ENCODE data around the gene GNGT1. TPM values are rescaled to one million over a fixed set of nuclear protein-coding genes. Genes with fewer than 3 reads are reported as not detected.

The GNGT1 gene
- polyA plus RNA-seq (2011; rRNA removed) (not detected in 2 replicates), polyA minus RNA-seq (2011; rRNA and poly(A)+ RNA removed) (not detected in 2 replicates)

- Histone ChIP-seq H3K36me3 (ENCODE audit: control insufficient read depth, insufficient read depth, low read length) (no peaks in the 10 kb centered on the region), H3K27me3 (ENCODE audit: control insufficient read depth, insufficient read depth, low read length) (no peaks in the 10 kb centered on the region), H3K4me3 (ENCODE audit: low read depth, low read length) (no peak within 1 kb of the TSS)
- ChIA-PET CTCF (interaction anchor here (0.7 to 1.4 kb wide), 2 partner anchors 97 to 371 kb away, joined by 3 read pairs; no protein-coding TSS in a partner anchor), POLR2A (no interaction called here)
- no peak for DNase-seq (ENCODE audit: low read depth)
- TF ChIP-seq CTCF (IDR thresholded peaks at IDR 0.05; ENCODE audit: insufficient read depth, low read depth, low read length): no peak
These were observed at the start of gene GNGT1 for GRCh38 chr7:93906267-93906666. GNGT1 (plus strand) TSS chr7:93906567; CDS start chr7:93906747, 180 bp downstream.

- Histone ChIP-seq H3K4me3 (ENCODE audit: low read depth, low read length) (no peak overlapping the region), H3K27me3 (ENCODE audit: control insufficient read depth, insufficient read depth, low read length) (no peaks in the 10 kb centered on the region), H3K36me3 (ENCODE audit: control insufficient read depth, insufficient read depth, low read length) (no peaks in the 10 kb centered on the region)
- CTCF ChIA-PET: no interaction called here
- POLR2A ChIA-PET: no interaction called here
- no peak for TF ChIP-seq CTCF (IDR thresholded peaks at IDR 0.05; ENCODE audit: insufficient read depth, low read depth, low read length)
- DNase-seq (ENCODE audit: low read depth): no peak
These were observed 47.5 kb upstream of the GNGT1 start for GRCh38 chr7:93858857-93859256.

- Histone ChIP-seq H3K27me3 (ENCODE audit: control insufficient read depth, insufficient read depth, low read length) (no peaks in the 10 kb centered on the region), H3K4me3 (ENCODE audit: low read depth, low read length) (no peak overlapping the region), H3K36me3 (ENCODE audit: control insufficient read depth, insufficient read depth, low read length) (no peaks in the 10 kb centered on the region)
- TF ChIP-seq CTCF (IDR thresholded peaks at IDR 0.05; ENCODE audit: insufficient read depth, low read depth, low read length): no peak
- POLR2A ChIA-PET: no interaction called here
- CTCF ChIA-PET: no interaction called here
- DNase-seq (ENCODE audit: low read depth): no peak
These were observed 46.1 kb upstream of the GNGT1 start for GRCh38 chr7:93860261-93860660.

GRCh38 chr7:93861325-93861949, 44.9 kb upstream of the GNGT1 start:
- POLR2A ChIA-PET: no interaction called here
- H3K36me3 ChIP-seq (ENCODE audit: control insufficient read depth, insufficient read depth, low read length): no peaks in the 10 kb centered on the region
- DNase-seq (ENCODE audit: low read depth): no peak
- TF ChIP-seq CTCF (IDR thresholded peaks at IDR 0.05; ENCODE audit: insufficient read depth, low read depth, low read length): 0 out of 2 replicates have a peak, but pooled peaks have one; percentile 15
- CTCF ChIA-PET: no interaction called here
- H3K27me3 ChIP-seq (ENCODE audit: control insufficient read depth, insufficient read depth, low read length): no peaks in the 10 kb centered on the region
- H3K4me3 ChIP-seq (ENCODE audit: low read depth, low read length): no peak overlapping the region

- no peaks in the 10 kb centered on the region for H3K27me3 ChIP-seq (ENCODE audit: control insufficient read depth, insufficient read depth, low read length)
- DNase-seq (ENCODE audit: low read depth): no peak
- H3K36me3 ChIP-seq (ENCODE audit: control insufficient read depth, insufficient read depth, low read length): no peaks in the 10 kb centered on the region
- H3K4me3 ChIP-seq (ENCODE audit: low read depth, low read length): no peak overlapping the region
- POLR2A ChIA-PET: no interaction called here
- no peak for TF ChIP-seq CTCF (IDR thresholded peaks at IDR 0.05; ENCODE audit: insufficient read depth, low read depth, low read length)
- CTCF ChIA-PET: no interaction called here
These were observed 43.7 kb upstream of the GNGT1 start for GRCh38 chr7:93862651-93863050.
